Upper lobe of left lung (tissue), 6 donors: ENCODE measurements around the gene KIF21B. TPM values are rescaled to one million over a fixed set of nuclear protein-coding genes. Genes with fewer than 3 reads are reported as not detected.

ENCODE experiments used
- ATAC-seq, 2 donors: fragments of 200-7000 bp; cut with Tn5 transposase; one replicate each; pipeline ENCODE4 v1.9.1; 2022; ENCODE audit warnings: mild to moderate bottlenecking in 2 of 2, moderate library complexity in 2 of 2; ENCODE audit not compliant: low FRiP score in 2 of 2
- DNase-seq, 2 donors: peaks; one replicate each; pipeline ENCODE4 v3.0.0-alpha.2; 2019 to 2020
- H3K27ac ChIP-seq, 4 donors: fragments of 200-600 bp; sonication (generic); one replicate each; pipeline ENCODE4 v1.5.1; 2016 to 2019
- H3K27me3 ChIP-seq, 4 donors: fragments of 200-600 bp; sonication (generic); one replicate each; pipeline ENCODE4 v1.5.1; 2017 to 2019
- H3K36me3 ChIP-seq, 4 donors: fragments of 200-600 bp; sonication (generic); one replicate each; pipeline ENCODE4 v1.5.1; 2016 to 2019
- H3K4me1 ChIP-seq, 4 donors: fragments of 200-600 bp; sonication (generic); one replicate each; pipeline ENCODE4 v1.5.1; 2018 to 2019
- H3K4me3 ChIP-seq, 4 donors: fragments of 200-600 bp; sonication (generic); one replicate each; pipeline ENCODE4 v1.5.1; 2017 to 2019; ENCODE audit warnings: mild to moderate bottlenecking in 2 of 4, moderate library complexity in 1 of 4
- H3K9me3 ChIP-seq, 4 donors: fragments of 200-600 bp; sonication (generic); one replicate each; pipeline ENCODE4 v1.5.1; 2018 to 2019
- CTCF ChIP-seq, 6 experiments: fragments of 450-650 bp in 4 of 6; fragments of 200-600 bp in 2 of 6; sonication (generic) in 2 of 6; IDR thresholded peaks; one replicate each; pipeline ENCODE4 v1.5.1; 2016 to 2019; ENCODE audit warnings: antibody characterized with exemption in 6 of 6
- EP300 ChIP-seq, 4 donors: sonication (generic); formaldehyde crosslinking; IDR thresholded peaks; one replicate each; pipeline ENCODE4 v1.5.1; 2017; ENCODE audit warnings: antibody characterized with exemption in 4 of 4, control low read depth in 2 of 4
- POLR2A ChIP-seq, 4 donors: fragments of 450-650 bp; IDR thresholded peaks; one replicate each; pipeline ENCODE4 v1.5.1; 2016 to 2017; ENCODE audit warnings: antibody characterized with exemption in 4 of 4, mild to moderate bottlenecking in 2 of 4
- POLR2AphosphoS5 ChIP-seq, 2 donors: sonication (generic); formaldehyde crosslinking; IDR thresholded peaks; one replicate each; pipeline ENCODE4 v1.5.1; 2017; ENCODE audit warnings: antibody characterized with exemption in 2 of 2
- WGBS, 2 donors: methylation state at CpG; one replicate each; pipeline ENCODE4 v1.1.5; 2017 to 2018; 5-methylcytosine and 5-hydroxymethylcytosine counted together
- total RNA-seq, 6 donors: library from RNA; depleted of rRNA in 4 of 6; stranded (reverse); fragments of >200 nt in 4 of 6; gene quantifications; one replicate each; pipeline versions ENCODE4 v1.1.0 to v1.2.1, GENCODE V29; 2016 to 2021
- donor health status: DM: no; HTN: no; CAD: no; lungs with moderate emphysema.
- donor health status: DM: no; HTN: yes; CAD: no; lungs with severe emphysema.

Gene KIF21B
- total RNA-seq, 6 donors from 2014 or later: 3.6 to 18.9 (median 6.1) TPM

- Histone ChIP-seq H3K4me3 (no peak overlapping the region), H3K36me3 (peaks cover 0 to 25% (median 10%) of the 10 kb centered on the region in 4 donors), H3K27me3 (no peaks in the 10 kb centered on the region), H3K9me3 (no peaks in the 10 kb centered on the region), H3K4me1 (no peaks in the 10 kb centered on the region), H3K27ac (no peak overlapping the region)
- DNase-seq (no peak), ATAC-seq (no peak)
- no peak for TF ChIP-seq CTCF (IDR thresholded peaks at IDR 0.05)
- 82 to 93% methylated on average over 1 of the region's 1 CpG for WGBS, 2 donors
These were observed 21.0 kb downstream of the KIF21B start for GRCh38 chr1:201002510-201002909.

DNA sequence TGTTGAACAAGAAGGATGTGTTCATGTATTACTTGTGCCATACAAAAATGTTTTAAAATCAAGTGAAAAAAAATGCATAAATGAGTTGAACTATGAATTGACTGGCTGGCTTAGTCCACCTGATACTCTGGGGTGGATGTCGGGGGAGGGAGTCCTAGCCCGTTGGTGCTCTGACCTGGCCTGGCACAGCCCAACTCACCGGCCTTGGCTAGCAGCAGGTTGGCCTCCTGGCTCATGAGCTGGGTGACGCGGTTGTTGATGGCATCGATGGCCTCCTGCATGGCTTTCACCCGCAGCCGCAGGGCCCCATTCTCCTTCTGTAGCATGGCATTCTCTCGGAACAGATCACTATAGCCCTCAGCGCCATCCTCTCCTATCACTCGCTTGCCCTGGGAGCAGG lies 21.6 kb downstream of the KIF21B start:
- no peaks in the 10 kb centered on the region for H3K4me1 ChIP-seq
- peaks cover 0 to 25% (median 10%) of the 10 kb centered on the region in 4 donors for H3K36me3 ChIP-seq
- WGBS, 2 donors: 89 to 91% methylated on average over 11 of the region's 11 CpGs
- no peaks in the 10 kb centered on the region for H3K27me3 ChIP-seq
- H3K4me3 ChIP-seq: no peak overlapping the region
- DNase-seq (no peak), ATAC-seq (no peak)
- no peak overlapping the region for H3K27ac ChIP-seq
- no peaks in the 10 kb centered on the region for H3K9me3 ChIP-seq
- TF ChIP-seq POLR2AphosphoS5 (IDR thresholded peaks at IDR 0.05) (no peak), POLR2A (IDR thresholded peaks at IDR 0.05) (no peak), CTCF (IDR thresholded peaks at IDR 0.05) (no peak), EP300 (IDR thresholded peaks at IDR 0.05) (no peak)

DNA sequence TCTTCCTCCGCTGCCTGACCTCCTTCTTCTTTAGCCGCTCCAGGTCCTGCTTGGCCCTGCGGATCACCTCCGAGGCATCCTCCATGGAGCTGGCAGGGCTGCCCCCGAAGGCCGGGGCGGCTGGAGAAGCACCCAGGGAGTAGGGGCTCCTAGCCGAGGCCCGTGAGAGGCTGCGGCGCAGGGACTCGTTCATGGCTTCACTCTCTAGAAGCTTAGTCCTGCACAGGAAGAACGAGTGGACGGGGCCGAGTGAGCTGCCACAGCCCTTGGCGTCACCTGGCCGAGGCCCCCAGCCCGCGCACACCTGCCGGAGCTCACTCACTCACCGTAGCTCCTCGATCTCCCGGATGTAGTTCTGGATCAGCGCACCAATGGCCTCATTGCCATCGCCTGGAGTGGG lies 23.1 kb downstream of the KIF21B start:
- H3K27ac ChIP-seq: no peak overlapping the region
- no peaks in the 10 kb centered on the region for H3K27me3 ChIP-seq
- ATAC-seq (no peak), DNase-seq (peak in 1 of 2 donors; percentile 78)
- no peaks in the 10 kb centered on the region for H3K4me1 ChIP-seq
- no peaks in the 10 kb centered on the region for H3K9me3 ChIP-seq
- peaks cover 0 to 32% (median 10%) of the 10 kb centered on the region in 4 donors for H3K36me3 ChIP-seq
- TF ChIP-seq POLR2AphosphoS5 (IDR thresholded peaks at IDR 0.05) (no peak), POLR2A (IDR thresholded peaks at IDR 0.05) (no peak), CTCF (IDR thresholded peaks at IDR 0.05) (no peak), EP300 (IDR thresholded peaks at IDR 0.05) (no peak)
- no peak overlapping the region for H3K4me3 ChIP-seq
- 94 to 99% methylated on average over 20 of the region's 25 CpGs for WGBS, 2 donors

DNA sequence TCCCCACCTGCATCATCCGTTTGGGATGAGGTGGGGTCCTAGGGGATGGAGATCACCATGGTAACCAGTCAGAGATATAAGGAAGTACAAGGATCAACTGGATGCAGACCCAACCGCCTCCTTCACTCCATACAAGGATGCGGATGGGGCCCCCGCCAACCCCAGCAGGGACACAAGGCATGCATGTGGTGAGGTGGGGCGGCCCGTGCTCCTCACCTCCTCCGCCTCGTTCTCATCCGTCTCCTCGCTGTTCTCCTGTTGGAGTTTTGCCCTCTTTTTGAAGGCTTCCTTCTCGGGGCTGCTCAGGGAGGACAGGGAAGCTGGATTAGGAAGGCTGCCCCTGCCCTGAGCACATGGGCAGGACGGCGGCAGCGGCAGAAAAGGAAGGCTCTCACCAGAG lies 23.8 kb downstream of the KIF21B start:
- no peaks in the 10 kb centered on the region for H3K9me3 ChIP-seq
- H3K4me1 ChIP-seq: no peaks in the 10 kb centered on the region
- H3K36me3 ChIP-seq: peaks cover 0 to 31% (median 9%) of the 10 kb centered on the region in 4 donors
- H3K27me3 ChIP-seq: no peaks in the 10 kb centered on the region
- no peak for DNase-seq
- H3K4me3 ChIP-seq: no peak overlapping the region
- whole genome bisulfite sequencing, 2 donors: 93 to 97% methylated on average over 14 of the region's 14 CpGs
- ATAC-seq: no peak
- no peak overlapping the region for H3K27ac ChIP-seq
- no peak for TF ChIP-seq CTCF (IDR thresholded peaks at IDR 0.05)
- no peak for TF ChIP-seq POLR2A (IDR thresholded peaks at IDR 0.05)
- TF ChIP-seq POLR2AphosphoS5 (IDR thresholded peaks at IDR 0.05): no peak
- TF ChIP-seq EP300 (IDR thresholded peaks at IDR 0.05): no peak

GRCh38 chr1:200998323-200998722 lies 25.2 kb downstream of the KIF21B start:
- DNase-seq (no peak), ATAC-seq (no peak)
- Histone ChIP-seq H3K4me1 (no peaks in the 10 kb centered on the region), H3K27ac (no peak overlapping the region), H3K9me3 (no peaks in the 10 kb centered on the region), H3K4me3 (no peak overlapping the region), H3K27me3 (no peaks in the 10 kb centered on the region), H3K36me3 (peaks cover 0 to 26% (median 7%) of the 10 kb centered on the region in 4 donors)
- TF ChIP-seq POLR2AphosphoS5 (IDR thresholded peaks at IDR 0.05) (no peak), POLR2A (IDR thresholded peaks at IDR 0.05) (no peak), EP300 (IDR thresholded peaks at IDR 0.05) (no peak), CTCF (IDR thresholded peaks at IDR 0.05) (no peak)
- WGBS, 2 donors: 93 to 94% methylated on average over 16 of the region's 16 CpGs
